Tibial nerve (tissue), 4 donors: Measurements from ENCODE around the gene LRRN2. TPM values are rescaled to one million over a fixed set of nuclear protein-coding genes. Genes with fewer than 3 reads are reported as not detected.

Experiments used
- DNase-seq, 2 donors: peaks; one replicate each; pipeline ENCODE4 v3.0.0-alpha.2; 2019; ENCODE audit warnings: low spot score in 2 of 2
- H3K27ac ChIP-seq, 4 donors: fragments of 200-600 bp; sonication (generic) in 3 of 4; one replicate each; pipeline ENCODE4 v1.5.1; 2017 to 2019; ENCODE audit warnings: mild to moderate bottlenecking in 1 of 4
- H3K27me3 ChIP-seq, 2 donors: fragments of 200-600 bp; sonication (generic) in 1 of 2; one replicate each; pipeline versions ENCODE4 v1.5.1 to v1.6.0; 2017 to 2019
- H3K36me3 ChIP-seq, 3 donors: fragments of 200-600 bp; sonication (generic); one replicate each; pipeline ENCODE4 v1.5.1; 2018 to 2019
- H3K4me1 ChIP-seq, 4 donors: fragments of 200-600 bp; sonication (generic) in 3 of 4; one replicate each; pipeline ENCODE4 v1.5.1; 2017 to 2019
- H3K4me3 ChIP-seq, 4 donors: fragments of 200-600 bp; sonication (generic) in 3 of 4; one replicate each; pipeline ENCODE4 v1.5.1; 2017 to 2019; ENCODE audit warnings: mild to moderate bottlenecking in 1 of 4, moderate library complexity in 1 of 4
- H3K9me3 ChIP-seq, 4 donors: fragments of 200-600 bp; sonication (generic) in 3 of 4; one replicate each; pipeline ENCODE4 v1.5.1; 2017 to 2019
- EP300 ChIP-seq, 2 donors: sonication (generic); formaldehyde crosslinking; IDR thresholded peaks; one replicate each; pipeline ENCODE4 v1.6.1; 2017; ENCODE audit warnings: antibody characterized with exemption in 2 of 2, mild to moderate bottlenecking in 1 of 2
- POLR2A ChIP-seq, 2 donors: fragments of 450-650 bp; IDR thresholded peaks; one replicate each; pipeline ENCODE4 v1.6.1; 2017; ENCODE audit warnings: antibody characterized with exemption in 2 of 2, mild to moderate bottlenecking in 2 of 2, moderate library complexity in 2 of 2
- WGBS, 2 donors: methylation state at CpG; one replicate each; pipeline ENCODE4 v1.1.5; 2018; 5-methylcytosine and 5-hydroxymethylcytosine counted together
- total RNA-seq, 4 donors: library from RNA; depleted of rRNA; stranded (reverse); fragments of >200 nt; gene quantifications; one replicate each; pipeline ENCODE4 v1.1.0, GENCODE V29; 2016
- TF ChIP-seq, protein P1 (sequence below), 5 experiments: fragments of 200-600 bp in 3 of 5; fragments of 450-650 bp in 2 of 5; sonication (generic) in 3 of 5; IDR thresholded peaks; one replicate each; pipeline ENCODE4 v1.5.1; 2016 to 2019; ENCODE audit warnings: antibody characterized with exemption in 5 of 5, mild to moderate bottlenecking in 3 of 5, moderate library complexity in 2 of 5

LRRN2 gene
- total RNA-seq, 4 donors from 2014 or later: 3.6 to 22.9 (median 14.5) TPM

GRCh38 chr1:204607910-204608309 is 77.6 kb downstream of the LRRN2 start:
- TF ChIP-seq EP300 (IDR thresholded peaks at IDR 0.05) (no peak), POLR2A (IDR thresholded peaks at IDR 0.05) (no peak)
- TF ChIP-seq, protein P1, sequence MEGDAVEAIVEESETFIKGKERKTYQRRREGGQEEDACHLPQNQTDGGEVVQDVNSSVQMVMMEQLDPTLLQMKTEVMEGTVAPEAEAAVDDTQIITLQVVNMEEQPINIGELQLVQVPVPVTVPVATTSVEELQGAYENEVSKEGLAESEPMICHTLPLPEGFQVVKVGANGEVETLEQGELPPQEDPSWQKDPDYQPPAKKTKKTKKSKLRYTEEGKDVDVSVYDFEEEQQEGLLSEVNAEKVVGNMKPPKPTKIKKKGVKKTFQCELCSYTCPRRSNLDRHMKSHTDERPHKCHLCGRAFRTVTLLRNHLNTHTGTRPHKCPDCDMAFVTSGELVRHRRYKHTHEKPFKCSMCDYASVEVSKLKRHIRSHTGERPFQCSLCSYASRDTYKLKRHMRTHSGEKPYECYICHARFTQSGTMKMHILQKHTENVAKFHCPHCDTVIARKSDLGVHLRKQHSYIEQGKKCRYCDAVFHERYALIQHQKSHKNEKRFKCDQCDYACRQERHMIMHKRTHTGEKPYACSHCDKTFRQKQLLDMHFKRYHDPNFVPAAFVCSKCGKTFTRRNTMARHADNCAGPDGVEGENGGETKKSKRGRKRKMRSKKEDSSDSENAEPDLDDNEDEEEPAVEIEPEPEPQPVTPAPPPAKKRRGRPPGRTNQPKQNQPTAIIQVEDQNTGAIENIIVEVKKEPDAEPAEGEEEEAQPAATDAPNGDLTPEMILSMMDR (IDR thresholded peaks at IDR 0.05): no peak
- H3K27me3 ChIP-seq: no peaks in the 10 kb centered on the region
- no peak overlapping the region for H3K27ac ChIP-seq
- H3K4me1 ChIP-seq: no peaks in the 10 kb centered on the region
- H3K9me3 ChIP-seq: no peaks in the 10 kb centered on the region
- H3K36me3 ChIP-seq: no peaks in the 10 kb centered on the region
- no peak overlapping the region for H3K4me3 ChIP-seq
- no peak for DNase-seq
- 66 to 72% methylated on average over 6 of the region's 6 CpGs for WGBS, 2 donors

DNA sequence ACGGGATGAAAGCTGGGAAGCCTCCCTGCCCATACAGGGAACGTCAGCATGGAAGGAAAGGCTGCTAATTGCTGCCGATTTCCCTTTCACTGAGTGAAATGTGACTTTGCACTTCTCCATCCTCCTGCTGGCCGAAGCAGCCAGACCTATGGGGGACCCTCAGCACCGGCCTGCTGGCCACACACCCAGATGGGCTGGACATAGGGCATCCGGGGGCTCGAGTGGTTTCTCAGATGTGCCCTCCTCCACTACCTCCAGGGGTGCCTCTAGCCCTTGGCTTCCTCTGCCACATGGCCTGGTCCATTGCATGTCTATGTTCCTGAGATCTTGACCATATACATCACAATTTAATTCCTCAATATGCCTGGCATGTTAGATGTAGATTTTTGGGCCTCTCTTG is 79.7 kb downstream of the LRRN2 start:
- Histone ChIP-seq H3K36me3 (no peaks in the 10 kb centered on the region), H3K4me1 (no peaks in the 10 kb centered on the region), H3K4me3 (no peak overlapping the region), H3K9me3 (no peaks in the 10 kb centered on the region), H3K27ac (no peak overlapping the region), H3K27me3 (no peaks in the 10 kb centered on the region)
- DNase-seq: no peak
- TF ChIP-seq POLR2A (IDR thresholded peaks at IDR 0.05) (no peak), EP300 (IDR thresholded peaks at IDR 0.05) (no peak)
- TF ChIP-seq, protein P1 (IDR thresholded peaks at IDR 0.05): no peak
- 71 to 73% methylated on average over 7 of the region's 7 CpGs for WGBS, 2 donors

GRCh38 chr1:204602871-204603542 is 82.5 kb downstream of the LRRN2 start:
- Histone ChIP-seq H3K4me3 (no peak overlapping the region), H3K4me1 (no peaks in the 10 kb centered on the region), H3K27ac (no peak overlapping the region), H3K27me3 (no peaks in the 10 kb centered on the region), H3K36me3 (no peaks in the 10 kb centered on the region), H3K9me3 (no peaks in the 10 kb centered on the region)
- WGBS, 2 donors: 79 to 88% methylated on average over 6 of the region's 6 CpGs
- TF ChIP-seq EP300 (IDR thresholded peaks at IDR 0.05) (no peak), POLR2A (IDR thresholded peaks at IDR 0.05) (no peak)
- TF ChIP-seq, protein P1 (IDR thresholded peaks at IDR 0.05): no peak
- no peak for DNase-seq

DNA sequence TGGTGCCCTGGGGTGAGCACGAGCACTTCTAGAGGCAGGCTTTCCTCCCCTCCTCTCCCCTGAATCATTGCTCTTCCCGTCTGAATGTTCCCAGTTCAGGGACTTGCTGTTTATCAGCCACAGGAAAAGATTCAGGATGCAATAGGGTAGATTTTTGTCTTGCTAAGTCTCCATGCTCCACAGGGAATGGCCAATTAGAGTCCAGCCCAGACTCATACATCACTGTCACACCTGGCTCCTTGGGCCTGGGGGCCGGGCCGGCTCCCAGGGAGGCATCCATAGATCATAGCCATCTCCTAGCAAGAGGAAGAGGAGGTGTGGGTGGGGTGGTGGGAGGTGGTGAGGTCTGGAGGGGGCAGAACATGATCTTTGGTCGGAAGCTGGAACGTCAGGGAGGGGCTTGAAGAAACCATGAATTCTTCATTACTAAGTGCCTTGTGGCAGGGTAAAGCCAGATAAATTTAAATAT is 83.4 kb downstream of the LRRN2 start:
- Histone ChIP-seq H3K9me3 (no peaks in the 10 kb centered on the region), H3K27me3 (no peaks in the 10 kb centered on the region), H3K36me3 (no peaks in the 10 kb centered on the region), H3K4me3 (no peak overlapping the region), H3K27ac (no peak overlapping the region), H3K4me1 (no peaks in the 10 kb centered on the region)
- DNase-seq: no peak
- TF ChIP-seq, protein P1 (IDR thresholded peaks at IDR 0.05): no peak
- TF ChIP-seq POLR2A (IDR thresholded peaks at IDR 0.05) (no peak), EP300 (IDR thresholded peaks at IDR 0.05) (no peak)
- 42 to 49% methylated on average over 6 of the region's 6 CpGs for WGBS, 2 donors

GRCh38 chr1:204600968-204601367 is 84.6 kb downstream of the LRRN2 start:
- no peaks in the 10 kb centered on the region for H3K4me1 ChIP-seq
- no peak for TF ChIP-seq POLR2A (IDR thresholded peaks at IDR 0.05)
- TF ChIP-seq, protein P1 (IDR thresholded peaks at IDR 0.05): no peak
- TF ChIP-seq EP300 (IDR thresholded peaks at IDR 0.05): no peak
- H3K27me3 ChIP-seq: no peaks in the 10 kb centered on the region
- DNase-seq: no peak
- H3K36me3 ChIP-seq: no peaks in the 10 kb centered on the region
- H3K4me3 ChIP-seq: no peak overlapping the region
- H3K27ac ChIP-seq: no peak overlapping the region
- H3K9me3 ChIP-seq: no peaks in the 10 kb centered on the region
- 62 to 73% methylated on average over 3 to 4 of the region's 4 CpGs for WGBS, 2 donors
